ENCODE data around the gene DPP9. TPM values are rescaled to one million over a fixed set of nuclear protein-coding genes. Genes with fewer than 3 reads are reported as not detected.

Gene DPP9
- total RNA-seq: 10 to 100 TPM; 92.5 to 98.0 TPM

DNA sequence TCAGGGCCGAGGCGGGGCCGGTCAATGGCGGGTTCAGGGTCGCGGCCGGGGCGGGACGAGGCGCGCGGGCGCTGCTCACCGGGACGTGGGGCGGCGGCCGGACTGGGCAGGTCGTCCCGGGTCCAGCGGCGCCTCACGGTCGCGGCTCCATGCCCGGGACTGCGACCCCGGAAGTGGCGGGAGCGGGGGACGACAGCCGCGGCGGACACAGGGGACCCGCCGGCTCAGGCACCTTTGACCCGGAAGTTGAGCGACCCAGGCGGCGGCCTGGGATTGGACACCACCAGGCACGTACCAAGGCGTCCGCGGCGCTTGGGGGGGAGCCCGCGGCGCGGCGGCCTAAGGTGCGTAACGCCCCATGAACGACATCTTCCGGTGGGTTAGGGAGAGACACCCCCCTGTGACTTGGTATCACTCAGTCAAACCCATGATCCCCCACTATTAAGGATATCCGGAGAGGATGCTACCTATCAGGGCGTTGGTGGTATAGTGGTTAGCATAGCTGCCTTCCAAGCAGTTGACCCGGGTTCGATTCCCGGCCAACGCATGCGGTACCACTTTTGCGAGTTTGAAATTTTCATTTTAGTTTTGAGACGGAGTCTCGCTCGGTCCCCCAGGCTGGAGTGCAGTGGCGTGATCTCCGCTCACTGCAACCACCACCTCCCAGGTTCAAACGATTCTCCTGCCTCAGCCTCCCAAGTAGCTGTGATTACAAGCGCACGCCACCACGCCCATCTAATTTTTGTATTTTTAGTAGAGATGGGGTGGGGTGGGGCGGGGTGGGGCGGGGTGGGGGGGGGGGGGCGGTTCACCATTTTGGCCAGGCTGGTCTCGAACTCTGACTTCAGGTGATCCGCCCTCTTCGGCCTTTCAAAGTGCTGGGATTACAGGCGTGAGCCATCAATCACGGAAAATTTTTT lies at the start of gene DPP9:
Gene DPP9, minus strand, starts transcription at position 248 of the 920 bp plus-strand sequence. CDS start 3,936 bp downstream, outside the sequence.
- CTCF ChIA-PET: interaction anchor here (0.6 to 7.8 kb wide), 7 partner anchors 9 to 192 kb away, joined by 3 to 74 read pairs (median 4); partner anchors contain the start of gene FEM1A
- Mint-ChIP-seq H3K4me3 (peak within 1 kb of the TSS; percentile 100), H3K36me3 (peaks cover 19% of the 10 kb centered on the region), H3K4me1 (peaks cover 35% of the 10 kb centered on the region), H3K27ac (peak within 1 kb of the TSS; percentile 96), H3K27me3 (no peaks in the 10 kb centered on the region), H3K9me3 (ENCODE audit: low read depth) (no peaks in the 10 kb centered on the region)
- DNase-seq: peak; percentile 99
- peak; percentile 95 for ATAC-seq

DNA sequence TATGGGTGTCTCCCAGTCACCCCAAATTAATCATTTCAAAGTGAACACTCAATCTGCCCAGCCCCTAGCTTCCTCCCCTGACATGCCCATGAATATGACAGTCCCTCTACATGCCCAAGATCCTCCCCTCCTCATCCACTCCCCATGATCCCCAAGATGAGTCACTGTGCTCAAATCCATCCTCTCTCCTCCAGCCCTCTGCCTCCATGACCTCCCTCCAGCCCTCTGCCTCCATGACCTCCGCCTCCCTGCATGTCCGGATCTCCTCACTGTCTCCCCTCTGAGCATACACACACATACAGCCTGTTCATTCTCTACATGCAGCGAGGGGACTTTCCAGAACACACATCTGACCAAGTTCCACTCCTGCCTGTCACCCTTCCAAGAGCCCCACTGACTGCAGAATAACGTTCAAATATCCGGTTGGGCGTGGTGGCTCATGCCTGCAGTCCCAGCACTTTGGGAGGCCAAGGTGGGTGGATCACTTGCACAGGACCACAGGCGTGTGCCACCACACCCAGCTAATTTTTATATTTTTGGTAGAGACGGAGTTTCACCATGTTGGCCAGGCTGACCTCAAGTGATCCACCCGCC lies 49.5 kb upstream of the DPP9 start:
- ATAC-seq: no peak

DNA sequence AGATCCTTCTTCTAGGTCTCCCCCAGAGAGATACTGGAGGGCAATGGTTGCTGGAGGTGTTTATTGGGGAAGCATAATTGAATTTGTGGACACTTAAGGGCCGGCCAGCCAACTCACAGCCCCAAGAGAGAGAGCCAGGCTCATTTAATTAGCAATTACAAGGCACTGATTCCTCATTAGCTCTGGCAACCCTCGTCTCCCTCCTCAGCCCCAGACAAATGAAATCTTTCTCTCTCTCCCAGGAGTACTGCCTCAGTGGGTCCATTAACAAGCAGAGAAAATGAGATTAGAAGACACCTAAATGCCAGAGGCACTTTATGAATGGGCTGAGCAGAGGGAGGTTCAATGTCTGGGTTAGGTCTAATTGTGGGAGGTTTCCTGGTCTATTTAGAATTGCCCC lies 48.9 kb upstream of the DPP9 start:
- Mint-ChIP-seq H3K9me3 (ENCODE audit: low read depth) (no peaks in the 10 kb centered on the region), H3K27me3 (peaks cover 8% of the 10 kb centered on the region), H3K4me3 (no peak overlapping the region), H3K36me3 (no peaks in the 10 kb centered on the region), H3K4me1 (no peaks in the 10 kb centered on the region), H3K27ac (no peak overlapping the region)
- DNase-seq (no peak), ATAC-seq (no peak)
- CTCF ChIA-PET: interaction anchor here (1.2 kb wide), 1 partner anchor 32 kb away, joined by 3 read pairs; no protein-coding TSS in a partner anchor

More for the DNA sequence above, 49.5 kb upstream of the DPP9 start:
- peaks cover 8% of the 10 kb centered on the region for H3K27me3 Mint-ChIP-seq
- CTCF ChIA-PET: no interaction called here
- H3K4me3 Mint-ChIP-seq: no peak overlapping the region
- no peaks in the 10 kb centered on the region for H3K4me1 Mint-ChIP-seq
- no peak overlapping the region for H3K27ac Mint-ChIP-seq
- H3K9me3 Mint-ChIP-seq (ENCODE audit: low read depth): no peaks in the 10 kb centered on the region
- DNase-seq: no peak
- H3K36me3 Mint-ChIP-seq: no peaks in the 10 kb centered on the region

DNA sequence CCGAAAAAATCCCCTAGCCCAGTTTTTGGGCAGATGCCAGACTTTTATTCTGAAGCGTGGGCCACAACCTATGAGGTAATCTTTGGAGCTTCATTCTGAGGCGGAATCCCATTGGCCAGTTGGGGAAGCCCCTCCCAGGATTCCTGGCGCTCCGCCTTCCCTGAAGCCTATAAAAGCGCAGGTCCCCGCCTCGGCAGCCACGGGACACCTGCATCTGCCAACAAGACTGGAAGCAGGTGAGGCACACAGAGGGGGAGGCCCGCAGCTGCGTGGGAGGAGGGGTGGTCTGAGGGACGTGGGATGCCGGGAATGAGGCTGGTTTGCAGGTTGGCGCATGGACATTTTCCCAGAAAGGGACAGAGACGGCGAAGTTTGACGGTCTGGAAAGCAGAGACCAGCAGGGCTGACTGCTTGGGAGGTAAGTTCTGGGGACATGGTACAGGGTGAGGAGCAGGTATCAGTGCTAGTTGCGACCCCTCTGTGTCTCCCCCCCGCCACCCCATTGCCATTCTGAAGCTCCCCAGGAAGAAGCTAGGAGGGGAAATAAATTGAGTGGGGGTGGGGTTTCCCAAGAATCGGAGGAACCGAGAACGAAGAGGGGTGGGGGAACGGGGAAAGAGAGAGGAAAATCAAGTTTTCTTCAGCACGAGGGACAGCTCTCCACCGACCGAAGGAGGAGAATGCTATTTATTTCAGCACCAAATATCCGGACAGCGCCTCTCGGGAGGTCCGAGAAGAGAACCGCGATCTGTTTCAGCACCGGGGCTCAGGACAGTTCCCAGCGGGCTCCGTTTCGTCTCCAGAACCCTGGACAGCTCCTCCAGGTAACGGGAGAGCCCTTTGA lies 45.5 kb upstream of the DPP9 start:
- Mint-ChIP-seq H3K9me3 (ENCODE audit: low read depth) (no peaks in the 10 kb centered on the region), H3K27me3 (peaks cover 15% of the 10 kb centered on the region), H3K4me1 (no peaks in the 10 kb centered on the region), H3K4me3 (no peak overlapping the region), H3K27ac (no peak overlapping the region), H3K36me3 (no peaks in the 10 kb centered on the region)
- DNase-seq: peak; percentile 87
- CTCF ChIA-PET: interaction anchor here (1.3 to 1.7 kb wide), 2 partner anchors 22 to 36 kb away, joined by 5 read pairs; partner anchors contain the start of gene FEM1A
- ATAC-seq: peak; percentile 63

DNA sequence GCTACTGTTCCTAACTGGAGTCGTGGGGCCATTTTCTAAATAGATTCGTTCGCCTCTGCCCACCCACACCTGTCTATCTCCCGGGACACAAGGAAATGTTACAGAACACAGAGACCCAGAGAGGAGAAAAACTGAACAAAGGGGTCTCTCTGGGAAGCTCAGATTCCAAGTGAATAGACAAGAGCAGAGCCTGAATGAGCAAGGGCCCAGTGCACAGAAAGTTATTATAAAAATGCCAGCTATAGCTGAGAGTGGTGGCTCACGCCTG lies 40.7 kb upstream of the DPP9 start:
- ATAC-seq (no peak), DNase-seq (no peak)
- CTCF ChIA-PET: interaction anchor here (0.9 kb wide), 1 partner anchor 29 kb away, joined by 3 read pairs; no protein-coding TSS in a partner anchor
- H3K4me1 Mint-ChIP-seq: peaks cover 5% of the 10 kb centered on the region
- H3K36me3 Mint-ChIP-seq: no peaks in the 10 kb centered on the region
- H3K4me3 Mint-ChIP-seq: no peak overlapping the region
- no peak overlapping the region for H3K27ac Mint-ChIP-seq
- H3K27me3 Mint-ChIP-seq: peaks cover 35% of the 10 kb centered on the region
- H3K9me3 Mint-ChIP-seq (ENCODE audit: low read depth): no peaks in the 10 kb centered on the region

DNA sequence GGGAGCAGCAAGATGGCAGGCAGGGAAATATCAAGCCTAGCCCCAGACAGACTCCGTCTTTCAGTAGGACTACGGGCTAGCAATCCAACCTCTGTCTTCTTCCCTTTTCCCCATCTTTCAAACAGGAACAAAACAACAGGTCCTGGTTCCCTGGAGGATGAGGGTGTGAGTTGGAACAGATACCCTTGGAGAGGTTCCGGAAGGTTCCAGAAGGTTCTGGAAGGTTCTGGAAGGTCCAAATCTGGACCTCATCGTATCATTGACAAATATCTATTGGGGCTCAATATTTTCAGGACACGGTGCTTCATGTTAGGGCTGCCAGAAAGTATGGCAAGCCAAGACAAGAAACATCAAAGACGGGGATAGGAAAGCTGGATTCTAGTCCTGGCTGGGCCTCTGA lies 39.4 kb upstream of the DPP9 start:
- Mint-ChIP-seq H3K36me3 (no peaks in the 10 kb centered on the region), H3K4me3 (no peak overlapping the region), H3K27ac (no peak overlapping the region), H3K4me1 (peaks cover 7% of the 10 kb centered on the region), H3K27me3 (peaks cover 38% of the 10 kb centered on the region), H3K9me3 (ENCODE audit: low read depth) (no peaks in the 10 kb centered on the region)
- ATAC-seq (no peak), DNase-seq (no peak)
- CTCF ChIA-PET: no interaction called here

DNA sequence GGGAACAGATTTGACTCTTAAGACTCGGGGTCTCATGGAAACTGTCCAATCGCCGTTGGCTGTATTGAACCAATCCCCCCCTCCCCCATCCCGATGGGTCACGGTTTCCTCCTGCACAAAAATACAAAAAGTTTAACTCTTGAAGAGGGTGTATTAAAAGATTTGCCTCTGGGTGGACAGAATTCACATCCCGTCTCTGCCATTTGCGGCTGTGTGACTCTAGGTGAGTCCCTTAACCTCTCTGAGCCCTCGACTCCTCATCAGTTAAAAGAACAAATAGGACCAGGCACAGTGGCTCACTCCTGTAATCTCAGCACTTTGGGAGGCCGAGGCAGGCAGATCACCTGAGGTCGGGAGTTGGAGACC lies 36.6 kb upstream of the DPP9 start:
- CTCF ChIA-PET: interaction anchor here (1.0 kb wide), 1 partner anchor 31 kb away, joined by 3 read pairs; the partner anchor contains the start of gene FEM1A
- no peak overlapping the region for H3K27ac Mint-ChIP-seq
- ATAC-seq: no peak
- peaks cover 40% of the 10 kb centered on the region for H3K27me3 Mint-ChIP-seq
- no peaks in the 10 kb centered on the region for H3K36me3 Mint-ChIP-seq
- peaks cover 7% of the 10 kb centered on the region for H3K4me1 Mint-ChIP-seq
- H3K9me3 Mint-ChIP-seq (ENCODE audit: low read depth): no peaks in the 10 kb centered on the region
- no peak for DNase-seq
- peak overlapping the region; percentile 30 for H3K4me3 Mint-ChIP-seq

DNA sequence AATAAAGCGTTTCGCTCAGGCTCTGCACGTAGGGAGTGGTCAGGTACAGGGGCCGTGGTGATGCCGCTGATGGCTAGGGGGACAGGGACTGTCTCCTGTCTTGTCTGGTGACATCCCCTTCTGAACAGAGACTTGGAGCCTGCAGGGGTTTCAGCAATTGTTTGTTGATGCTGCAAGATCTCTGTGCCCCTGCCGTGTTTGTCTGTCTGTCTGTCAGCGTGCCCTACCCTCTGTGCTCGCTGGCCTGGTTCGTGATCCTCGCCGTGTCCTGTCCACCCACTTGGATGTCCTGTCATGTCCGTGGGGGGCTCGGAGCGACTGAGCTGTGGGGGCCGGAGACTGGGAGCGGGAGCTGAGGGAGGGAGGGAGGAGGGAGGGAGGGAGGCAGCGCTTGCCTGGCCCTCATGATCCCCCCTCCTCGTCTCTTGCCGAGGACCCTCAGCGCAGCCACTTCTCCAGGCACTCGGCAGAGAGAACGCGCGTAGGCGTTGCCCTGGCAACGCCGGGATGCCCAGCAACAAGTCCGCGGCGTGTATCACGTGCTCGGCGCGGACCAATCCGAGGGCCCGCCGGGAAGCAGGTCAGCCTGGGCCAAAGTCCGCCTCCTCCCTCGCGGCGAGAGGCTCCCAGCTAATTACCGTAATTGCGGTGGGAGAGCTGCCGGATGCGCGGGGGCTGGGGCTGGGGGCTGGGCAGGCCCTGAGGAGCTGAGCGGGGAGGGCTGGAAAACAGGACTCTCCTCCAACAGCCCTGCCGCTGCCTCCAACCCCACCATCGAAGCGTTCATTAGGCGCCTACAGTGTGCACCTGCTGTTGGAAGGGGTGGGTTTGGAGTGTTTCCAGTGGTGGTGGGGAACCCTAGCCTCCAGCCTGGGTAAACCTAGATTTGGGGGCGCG lies 36.0 kb upstream of the DPP9 start:
- peak; percentile 75 for DNase-seq
- Mint-ChIP-seq H3K4me3 (no peak overlapping the region), H3K4me1 (peaks cover 7% of the 10 kb centered on the region), H3K9me3 (ENCODE audit: low read depth) (no peaks in the 10 kb centered on the region), H3K27ac (no peak overlapping the region), H3K27me3 (peaks cover 37% of the 10 kb centered on the region), H3K36me3 (no peaks in the 10 kb centered on the region)
- CTCF ChIA-PET: interaction anchor here (1.6 kb wide), 1 partner anchor 13 kb away, joined by 4 read pairs; no protein-coding TSS in a partner anchor
- ATAC-seq: peak; percentile 90

DNA sequence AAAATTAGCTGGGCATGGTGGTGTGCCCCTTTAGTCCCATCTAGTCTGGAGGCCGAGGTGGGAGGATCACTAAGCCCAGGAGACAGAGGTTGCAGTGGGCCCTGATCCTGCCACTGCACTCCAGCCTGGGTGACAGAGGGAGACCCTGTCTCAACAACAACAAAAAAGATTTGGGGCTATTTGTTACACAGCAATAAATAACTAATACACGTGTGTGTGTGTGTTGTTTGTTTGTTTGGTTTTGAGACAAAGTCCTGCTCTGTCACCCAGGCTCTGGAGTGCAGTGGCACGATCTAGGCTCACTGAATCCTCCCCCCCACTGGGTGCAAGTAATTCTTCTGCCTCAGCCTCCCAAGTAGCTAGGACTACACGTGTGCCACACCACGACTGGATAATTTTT lies 35.0 kb upstream of the DPP9 start:
- H3K27ac Mint-ChIP-seq: no peak overlapping the region
- H3K9me3 Mint-ChIP-seq (ENCODE audit: low read depth): no peaks in the 10 kb centered on the region
- H3K4me3 Mint-ChIP-seq: no peak overlapping the region
- ATAC-seq: no peak
- no peak for DNase-seq
- H3K4me1 Mint-ChIP-seq: peaks cover 7% of the 10 kb centered on the region
- H3K36me3 Mint-ChIP-seq: no peaks in the 10 kb centered on the region
- CTCF ChIA-PET: interaction anchor here (1.6 kb wide), 1 partner anchor 12 kb away, joined by 4 read pairs; no protein-coding TSS in a partner anchor
- peaks cover 31% of the 10 kb centered on the region for H3K27me3 Mint-ChIP-seq

DNA sequence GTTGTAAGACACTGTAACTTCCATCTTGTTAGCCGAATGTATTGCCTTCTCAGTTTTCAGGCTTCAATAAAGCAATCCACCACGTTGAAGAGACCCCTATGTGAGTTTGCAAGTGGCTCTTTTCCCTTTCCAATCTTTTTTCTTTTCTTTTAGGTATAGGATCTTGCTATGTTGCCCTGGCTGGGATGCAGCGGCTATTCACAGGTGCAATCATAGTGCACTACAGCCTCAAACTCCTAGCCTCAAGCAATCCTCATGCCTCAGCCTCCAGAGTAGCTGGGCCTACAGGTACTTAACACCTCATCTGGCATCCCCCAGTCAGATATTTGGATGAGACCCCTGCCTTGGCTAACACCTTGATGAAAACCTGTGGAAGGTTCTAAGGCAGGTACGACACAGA lies 34.4 kb upstream of the DPP9 start:
- DNase-seq (no peak), ATAC-seq (no peak)
- no peaks in the 10 kb centered on the region for H3K9me3 Mint-ChIP-seq (ENCODE audit: low read depth)
- H3K4me1 Mint-ChIP-seq: peaks cover 7% of the 10 kb centered on the region
- H3K27ac Mint-ChIP-seq: no peak overlapping the region
- no peak overlapping the region for H3K4me3 Mint-ChIP-seq
- no peaks in the 10 kb centered on the region for H3K36me3 Mint-ChIP-seq
- CTCF ChIA-PET: interaction anchor here (1.6 kb wide), 1 partner anchor 12 kb away, joined by 4 read pairs; no protein-coding TSS in a partner anchor
- peaks cover 31% of the 10 kb centered on the region for H3K27me3 Mint-ChIP-seq

DNA sequence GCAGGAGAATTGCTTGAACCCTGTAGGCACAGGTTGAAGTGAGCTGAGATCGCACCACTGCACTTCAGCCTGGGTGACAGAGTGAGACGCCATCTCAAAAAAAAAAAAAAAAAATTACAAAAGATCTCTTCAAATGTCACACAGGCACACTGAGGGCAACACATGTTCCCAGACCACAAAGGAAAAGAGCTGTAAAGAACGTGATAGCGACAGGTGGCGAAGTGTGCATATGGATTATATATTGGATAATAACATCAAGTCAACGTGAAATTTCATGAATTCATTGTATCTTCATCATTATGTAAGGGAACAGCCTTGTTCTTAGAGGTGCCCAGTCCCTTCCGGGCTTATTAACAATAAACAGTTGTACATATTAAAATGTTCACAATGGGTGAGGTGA lies 31.8 kb upstream of the DPP9 start:
- peaks cover 21% of the 10 kb centered on the region for H3K27me3 Mint-ChIP-seq
- H3K36me3 Mint-ChIP-seq: no peaks in the 10 kb centered on the region
- ATAC-seq (no peak), DNase-seq (no peak)
- no peak overlapping the region for H3K27ac Mint-ChIP-seq
- CTCF ChIA-PET: no interaction called here
- H3K4me3 Mint-ChIP-seq: no peak overlapping the region
- no peaks in the 10 kb centered on the region for H3K9me3 Mint-ChIP-seq (ENCODE audit: low read depth)
- peaks cover 7% of the 10 kb centered on the region for H3K4me1 Mint-ChIP-seq

DNA sequence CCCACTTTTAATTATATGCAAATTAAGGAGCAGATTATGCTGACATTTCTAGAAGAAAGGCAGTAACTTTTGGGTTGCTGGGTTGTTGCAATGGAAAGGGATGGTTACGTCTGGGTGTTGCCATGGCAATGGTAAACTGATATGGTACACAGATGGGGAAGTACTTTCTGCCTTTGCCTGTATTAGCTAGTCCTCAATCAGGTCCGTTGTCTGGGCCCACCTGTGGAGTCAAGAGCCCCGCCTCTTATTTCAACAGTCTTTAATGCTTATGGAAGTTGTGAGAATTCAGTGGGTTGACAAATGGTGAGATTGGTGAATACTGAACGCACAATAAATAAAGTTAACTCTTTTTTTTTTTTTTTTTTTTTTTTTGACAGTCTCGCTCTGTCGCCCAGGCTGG lies 30.6 kb upstream of the DPP9 start:
- no peaks in the 10 kb centered on the region for H3K9me3 Mint-ChIP-seq (ENCODE audit: low read depth)
- peaks cover under 1% of the 10 kb centered on the region for H3K4me1 Mint-ChIP-seq
- CTCF ChIA-PET: no interaction called here
- no peak for ATAC-seq
- DNase-seq: no peak
- H3K36me3 Mint-ChIP-seq: no peaks in the 10 kb centered on the region
- peaks cover 11% of the 10 kb centered on the region for H3K27me3 Mint-ChIP-seq
- no peak overlapping the region for H3K27ac Mint-ChIP-seq
- H3K4me3 Mint-ChIP-seq: no peak overlapping the region

Measured in activated CD8-positive, alpha-beta memory T cell treated with anti-CD3 and anti-CD28 coated beads, Interleukin-2, amount 10 ng/mL, durations not matched to agents 7 days and 5 days (primary cell).